BLaER1 treated with 17β-estradiol and CSF1 and Interleukin-3, amounts not matched to agents 10 nM and 100 nM (cell line): ENCODE data around the gene PAQR8.

Experiments
- H3K27ac ChIP-seq, 11 experiments: shearing (Covaris generic); formaldehyde crosslinking; 2 replicates each; pipeline ENCODE4 v1.8.1; 2022
- H3K27me3 ChIP-seq, 11 experiments: shearing (Covaris generic); formaldehyde crosslinking; 2 replicates each; pipeline ENCODE4 v1.8.1; 2022
- H3K36me3 ChIP-seq, 11 experiments: shearing (Covaris generic); formaldehyde crosslinking; 2 replicates each; pipeline ENCODE4 v1.8.1; 2022
- H3K4me1 ChIP-seq, 10 experiments: shearing (Covaris generic); formaldehyde crosslinking; 2 replicates each; pipeline ENCODE4 v1.8.1; 2022
- H3K4me2 ChIP-seq, 11 experiments: shearing (Covaris generic); formaldehyde crosslinking; 2 replicates each; pipeline ENCODE4 v1.8.1; 2022
- H3K4me3 ChIP-seq, 10 experiments: shearing (Covaris generic); formaldehyde crosslinking; 2 replicates each; pipeline ENCODE4 v1.8.1; 2022
- H3K9ac ChIP-seq, 11 experiments: shearing (Covaris generic); formaldehyde crosslinking; 2 replicates each; pipeline ENCODE4 v1.8.1; 2022
- H3K9me3 ChIP-seq, 11 experiments: shearing (Covaris generic); formaldehyde crosslinking; replicated peaks in 1 of 11; 2 replicates each; pipeline ENCODE4 v1.8.1; 2022
- H4K20me1 ChIP-seq, 11 experiments: shearing (Covaris generic); formaldehyde crosslinking; 2 replicates each; pipeline ENCODE4 v1.8.1; 2022
- Cebpa-rat ChIP-seq, 11 experiments: shearing (Covaris generic); IDR thresholded peaks; 2 replicates each; pipeline ENCODE4 v1.8.1; 2022

PAQR8 gene

GRCh38 chr6:52361945-52362442, at the start of gene PAQR8:
Gene PAQR8 (plus strand): TSS chr6:52362151. CDS start chr6:52403214, 41,063 bp downstream.
- Histone ChIP-seq H3K9ac (peak within 1 kb of the TSS; percentile 80 to 89 (median 86)), H4K20me1 (peaks cover 0 to 35% (median 0%) of the 10 kb centered on the region in 11 experiments; a peak in 4 of 22 replicates), H3K4me3 (peak within 1 kb of the TSS; percentile 80 to 97 (median 91)), H3K27ac (peak within 1 kb of the TSS; percentile 63 to 86 (median 82); a peak in 21 of 22 replicates), H3K36me3 (peaks cover 0 to 10% (median 1%) of the 10 kb centered on the region in 11 experiments; a peak in 9 of 22 replicates), H3K4me2 (peak within 1 kb of the TSS; percentile 90 to 99 (median 97)), H3K4me1 (peaks cover 18 to 35% (median 25%) of the 10 kb centered on the region in 10 experiments), H3K27me3 (no peaks in the 10 kb centered on the region), H3K9me3 (no peaks in the 10 kb centered on the region)
- TF ChIP-seq Cebpa-rat (IDR thresholded peaks at IDR 0.05): no peak

GRCh38 chr6:52312461-52312860, 49.5 kb upstream of the PAQR8 start:
- no peaks in the 10 kb centered on the region for H3K9me3 ChIP-seq
- peaks cover 14 to 45% (median 31%) of the 10 kb centered on the region in 10 experiments for H3K4me1 ChIP-seq
- H3K36me3 ChIP-seq: no peaks in the 10 kb centered on the region
- TF ChIP-seq Cebpa-rat (IDR thresholded peaks at IDR 0.05): no peak
- no peak overlapping the region for H3K9ac ChIP-seq
- no peak overlapping the region for H3K4me2 ChIP-seq
- H3K27me3 ChIP-seq: no peaks in the 10 kb centered on the region
- H4K20me1 ChIP-seq: no peaks in the 10 kb centered on the region
- H3K4me3 ChIP-seq: no peak overlapping the region
- H3K27ac ChIP-seq: no peak overlapping the region

- Histone ChIP-seq H3K27ac (no peak overlapping the region), H3K9ac (no peak overlapping the region), H3K9me3 (no peaks in the 10 kb centered on the region), H3K4me3 (no peak overlapping the region), H3K36me3 (no peaks in the 10 kb centered on the region), H4K20me1 (no peaks in the 10 kb centered on the region), H3K27me3 (no peaks in the 10 kb centered on the region), H3K4me1 (peaks cover 0 to 55% (median 28%) of the 10 kb centered on the region in 10 experiments; a peak in 15 of 20 replicates), H3K4me2 (no peak overlapping the region)
- no peak for TF ChIP-seq Cebpa-rat (IDR thresholded peaks at IDR 0.05)
Measured at GRCh38 chr6:52314752-52315151, 47.2 kb upstream of the PAQR8 start.

GRCh38 chr6:52317211-52317610, 44.7 kb upstream of the PAQR8 start:
- Histone ChIP-seq H3K9me3 (no peaks in the 10 kb centered on the region), H3K4me3 (no peak overlapping the region), H3K27ac (peak overlapping the region in 3 of 11 experiments; percentile 32 to 53 (median 37); a peak in 4 of 22 replicates), H3K9ac (no peak overlapping the region; a peak in 1 of 22 replicates), H3K4me1 (peaks cover 13 to 56% (median 32%) of the 10 kb centered on the region in 10 experiments), H3K36me3 (no peaks in the 10 kb centered on the region), H4K20me1 (no peaks in the 10 kb centered on the region), H3K27me3 (no peaks in the 10 kb centered on the region), H3K4me2 (peak overlapping the region in 6 of 11 experiments; percentile 43 to 84 (median 75); a peak in 10 of 22 replicates)
- TF ChIP-seq Cebpa-rat (IDR thresholded peaks at IDR 0.05): no peak

GRCh38 chr6:52317841-52318581, 43.9 kb upstream of the PAQR8 start:
- Histone ChIP-seq H3K36me3 (no peaks in the 10 kb centered on the region), H3K4me1 (peaks cover 21 to 59% (median 40%) of the 10 kb centered on the region in 10 experiments), H3K27me3 (no peaks in the 10 kb centered on the region), H3K9ac (peak overlapping the region in 3 of 11 experiments; percentile 5 to 21 (median 19); a peak in 2 of 22 replicates), H3K4me3 (no peak overlapping the region), H4K20me1 (no peaks in the 10 kb centered on the region), H3K27ac (peak overlapping the region in 6 of 11 experiments; percentile 0 to 53 (median 19); a peak in 9 of 22 replicates), H3K9me3 (no peaks in the 10 kb centered on the region), H3K4me2 (peak overlapping the region in 8 of 11 experiments; percentile 20 to 84 (median 66); a peak in 16 of 22 replicates)
- peak in 10 of 11 experiments; percentile 53 to 92 (median 76); a peak in 16 of 22 replicates for TF ChIP-seq Cebpa-rat (IDR thresholded peaks at IDR 0.05)

- no peaks in the 10 kb centered on the region for H3K9me3 ChIP-seq
- no peak for TF ChIP-seq Cebpa-rat (IDR thresholded peaks at IDR 0.05)
- no peak overlapping the region for H3K4me2 ChIP-seq
Measured at GRCh38 chr6:52324189-52324588, 37.8 kb upstream of the PAQR8 start.

GRCh38 chr6:52325695-52326471, 36.1 kb upstream of the PAQR8 start:
- no peaks in the 10 kb centered on the region for H3K36me3 ChIP-seq
- H3K9me3 ChIP-seq: no peaks in the 10 kb centered on the region
- peaks cover 18 to 44% (median 26%) of the 10 kb centered on the region in 10 experiments for H3K4me1 ChIP-seq
- TF ChIP-seq Cebpa-rat (IDR thresholded peaks at IDR 0.05): no peak
- no peaks in the 10 kb centered on the region for H3K27me3 ChIP-seq
- no peaks in the 10 kb centered on the region for H4K20me1 ChIP-seq
- H3K4me3 ChIP-seq: no peak overlapping the region
- no peak overlapping the region for H3K9ac ChIP-seq
- H3K27ac ChIP-seq: no peak overlapping the region
- H3K4me2 ChIP-seq: peak overlapping the region in 6 of 11 experiments; percentile 4 to 34 (median 26); a peak in 8 of 22 replicates

More at GRCh38 chr6:52324189-52324588, 37.8 kb upstream of the PAQR8 start:
- Histone ChIP-seq H3K9ac (no peak overlapping the region), H3K27me3 (no peaks in the 10 kb centered on the region), H3K4me3 (no peak overlapping the region), H3K27ac (no peak overlapping the region), H3K36me3 (no peaks in the 10 kb centered on the region), H3K4me1 (peaks cover 24 to 42% (median 34%) of the 10 kb centered on the region in 10 experiments), H4K20me1 (no peaks in the 10 kb centered on the region)

GRCh38 chr6:52326540-52327364, 35.2 kb upstream of the PAQR8 start:
- H3K27me3 ChIP-seq: no peaks in the 10 kb centered on the region
- no peaks in the 10 kb centered on the region for H3K9me3 ChIP-seq
- peaks cover 11 to 35% (median 18%) of the 10 kb centered on the region in 10 experiments for H3K4me1 ChIP-seq
- H3K27ac ChIP-seq: no peak overlapping the region
- TF ChIP-seq Cebpa-rat (IDR thresholded peaks at IDR 0.05): no peak
- H4K20me1 ChIP-seq: no peaks in the 10 kb centered on the region
- no peak overlapping the region for H3K4me3 ChIP-seq
- H3K9ac ChIP-seq: no peak overlapping the region
- H3K4me2 ChIP-seq: peak overlapping the region in 7 of 11 experiments; percentile 4 to 34 (median 22); a peak in 10 of 22 replicates
- H3K36me3 ChIP-seq: no peaks in the 10 kb centered on the region
